HG02970 (cell line): Measurements from ENCODE around the gene ARHGAP6.

Experiments used
- ATAC-seq: cut with Tn5 transposase; IDR thresholded peaks from one replicate; pipeline ENCODE4 v1.9.1; 2021; ENCODE audit warnings: mild to moderate bottlenecking, moderate library complexity, moderate number of reproducible peaks; ENCODE audit not compliant: unreplicated experiment, low FRiP score

The ARHGAP6 gene

GRCh38 chrX:11407331-11408108 lies 258.2 kb downstream of the ARHGAP6 start:
- ATAC-seq = no peak

- ATAC-seq = no peak
Measured at GRCh38 chrX:11406109-11406765, 259.5 kb downstream of the ARHGAP6 start.

- no peak for ATAC-seq
Measured at GRCh38 chrX:11403631-11404030, 262.1 kb downstream of the ARHGAP6 start.

GRCh38 chrX:11401966-11402365 lies 263.8 kb downstream of the ARHGAP6 start:
- ATAC-seq = no peak

- ATAC-seq = no peak
Measured at GRCh38 chrX:11399489-11400094, 266.1 kb downstream of the ARHGAP6 start.

GRCh38 chrX:11398785-11399184 lies 266.9 kb downstream of the ARHGAP6 start:
- no peak for ATAC-seq

DNA sequence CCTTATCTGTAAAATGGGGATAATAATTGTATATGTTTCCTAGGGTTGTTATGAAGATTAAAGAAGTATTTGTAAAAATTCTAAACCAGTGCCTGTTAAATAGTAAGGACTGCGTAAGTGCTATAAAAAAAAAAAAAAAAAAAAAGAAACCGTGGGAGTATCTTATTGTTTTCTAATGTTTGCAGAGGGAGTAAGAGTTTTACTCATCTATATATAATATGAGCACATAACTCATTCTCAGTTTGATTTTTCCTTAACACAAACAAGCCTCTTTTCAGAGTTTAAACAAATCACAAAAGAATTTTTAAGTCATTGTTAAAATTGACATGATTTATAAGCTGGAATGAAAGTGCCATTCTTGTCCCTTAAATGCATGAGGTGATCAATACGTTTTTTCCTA lies 267.6 kb downstream of the ARHGAP6 start:
- no peak for ATAC-seq

DNA sequence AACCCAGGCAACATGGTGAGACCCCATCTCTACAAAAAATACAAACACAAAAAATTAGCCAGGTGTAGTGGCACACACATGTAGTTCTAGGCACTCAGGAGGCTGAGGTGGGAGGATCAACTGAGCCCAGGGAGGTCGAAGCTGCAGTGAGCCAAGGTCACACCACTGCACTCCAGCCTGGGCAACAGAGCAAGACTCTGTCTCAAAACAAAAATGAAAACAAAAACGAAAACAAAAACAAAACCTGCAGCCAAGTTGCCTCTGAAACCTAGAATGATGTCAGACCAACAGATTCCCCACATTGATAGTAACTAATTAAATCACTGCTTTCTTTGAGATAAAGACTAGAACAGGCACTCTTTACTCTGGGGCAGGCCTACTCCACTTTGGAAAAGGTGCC lies 268.0 kb downstream of the ARHGAP6 start:
- no peak for ATAC-seq

DNA sequence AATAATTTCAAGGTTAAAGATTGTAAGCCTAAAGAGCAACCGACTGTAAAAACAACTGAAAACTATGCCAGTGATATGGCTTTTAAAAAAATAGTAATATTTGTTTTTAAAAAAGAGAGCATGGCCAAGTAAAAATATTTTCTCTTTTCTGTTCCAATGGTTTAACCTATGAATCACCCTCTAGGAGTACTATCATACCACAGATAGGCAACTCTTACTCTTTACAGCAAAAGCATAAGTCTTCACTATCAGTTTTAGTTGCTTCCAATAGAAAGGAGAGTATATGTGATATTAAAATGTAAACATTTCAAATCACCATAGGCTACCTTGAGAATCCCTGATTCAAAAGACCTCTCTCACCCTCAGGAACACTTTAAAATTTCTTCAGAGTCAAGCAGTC lies 269.9 kb downstream of the ARHGAP6 start:
- no peak for ATAC-seq

DNA sequence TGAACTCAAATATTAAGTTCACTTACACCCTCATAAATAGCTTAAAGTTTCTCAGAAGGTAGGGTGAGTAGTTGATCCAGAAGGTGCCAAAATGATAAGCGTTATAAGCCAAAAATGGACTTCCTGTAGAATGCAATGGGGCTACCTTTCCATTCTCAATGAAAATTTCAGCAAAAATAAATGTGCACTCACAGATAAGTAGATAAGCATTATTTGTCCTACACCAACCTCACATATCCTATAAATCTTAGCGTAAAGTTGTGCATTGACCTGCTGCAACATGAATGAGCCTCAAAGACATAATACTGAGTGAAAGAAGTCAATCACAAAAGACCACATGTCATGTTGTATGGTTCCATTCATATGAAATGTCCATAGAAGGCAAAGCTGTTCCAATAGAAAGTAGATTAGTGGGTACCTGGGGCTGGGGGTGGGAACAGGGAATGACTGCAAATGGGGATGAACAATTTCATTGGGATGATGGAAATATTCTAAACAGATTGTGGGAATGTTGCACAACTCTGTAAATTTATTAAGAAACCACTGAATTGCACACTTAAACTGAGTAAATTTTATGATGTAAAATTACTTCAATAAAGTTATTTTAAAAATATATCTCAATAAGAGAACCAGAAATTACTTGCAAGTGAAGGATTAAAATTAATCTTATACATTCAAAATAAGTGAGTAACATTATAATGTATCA lies 271.6 kb downstream of the ARHGAP6 start:
- ATAC-seq = no peak

- no peak for ATAC-seq
Measured at GRCh38 chrX:11386812-11387211, 278.9 kb downstream of the ARHGAP6 start.

DNA sequence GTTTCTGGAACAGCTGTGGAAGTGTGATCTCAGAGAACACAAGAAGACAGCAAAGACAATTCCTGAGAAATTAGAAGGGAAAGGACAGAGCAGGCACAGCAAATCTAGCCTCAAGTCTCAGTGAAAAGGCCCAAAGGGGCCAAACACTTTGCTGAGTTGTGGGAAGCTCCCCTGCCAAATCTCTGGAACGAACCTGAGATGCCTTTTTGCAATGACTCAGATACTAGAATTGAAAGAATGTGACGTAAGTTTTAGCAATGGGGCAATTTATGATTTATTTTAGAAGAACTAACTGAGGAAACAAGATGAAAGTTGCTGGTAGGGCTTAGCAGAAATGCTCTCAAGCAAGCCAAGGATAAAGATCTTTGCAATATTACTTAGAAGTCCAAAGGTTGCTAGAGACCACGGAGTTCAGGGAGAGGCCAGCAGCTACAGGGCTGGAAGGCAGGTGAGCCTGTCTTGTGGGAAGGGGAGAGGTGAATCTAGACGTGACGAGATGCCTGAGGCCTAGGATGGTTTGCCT lies 279.7 kb downstream of the ARHGAP6 start:
- no peak for ATAC-seq

GRCh38 chrX:11382930-11383329 lies 282.8 kb downstream of the ARHGAP6 start:
- ATAC-seq = no peak

GRCh38 chrX:11381464-11381863 lies 284.3 kb downstream of the ARHGAP6 start:
- no peak for ATAC-seq

GRCh38 chrX:11380187-11380844 lies 285.4 kb downstream of the ARHGAP6 start:
- no peak for ATAC-seq

DNA sequence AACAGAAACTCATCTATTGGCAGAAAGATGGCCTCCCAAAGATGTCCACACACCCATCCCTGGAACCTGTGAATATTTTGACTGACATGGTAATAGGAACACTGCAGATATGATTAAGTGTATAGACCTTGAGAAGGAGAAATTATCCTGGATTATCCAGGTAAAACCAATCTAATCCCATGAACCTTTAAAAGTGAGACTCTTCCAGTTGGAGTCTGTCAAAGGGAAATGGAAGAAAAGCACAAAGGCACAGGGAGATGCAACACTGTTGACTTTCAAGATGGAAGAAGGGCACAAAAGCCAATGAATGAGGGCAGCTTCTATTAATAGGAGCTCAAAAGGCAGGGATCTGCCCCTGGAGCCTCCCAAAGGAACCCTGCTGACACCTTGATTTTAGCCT lies 289.6 kb downstream of the ARHGAP6 start:
- ATAC-seq = no peak

DNA sequence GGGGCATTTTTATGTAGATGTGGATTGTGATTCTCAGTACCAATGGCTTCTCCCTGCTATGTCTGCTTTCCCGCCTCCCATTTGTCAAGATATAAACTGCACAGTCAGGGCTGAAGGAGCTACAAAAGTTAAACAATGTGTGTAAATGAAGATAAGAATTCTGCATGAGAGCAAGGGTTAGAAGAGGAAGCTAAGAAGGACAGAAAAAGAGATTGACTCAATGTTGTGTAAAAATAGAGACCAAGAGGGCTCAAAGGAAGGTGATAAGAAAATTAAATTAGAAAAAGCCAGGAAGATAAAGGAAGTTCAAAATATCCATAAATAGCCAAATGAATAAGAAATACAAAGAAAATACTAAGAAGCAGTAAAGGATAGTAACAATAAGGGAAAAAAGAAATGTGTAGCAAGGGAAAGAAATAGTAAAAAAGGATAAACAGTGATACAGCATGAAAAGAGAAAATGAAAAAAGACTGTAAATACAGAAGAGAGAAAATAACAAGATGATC lies 290.1 kb downstream of the ARHGAP6 start:
- ATAC-seq = no peak

DNA sequence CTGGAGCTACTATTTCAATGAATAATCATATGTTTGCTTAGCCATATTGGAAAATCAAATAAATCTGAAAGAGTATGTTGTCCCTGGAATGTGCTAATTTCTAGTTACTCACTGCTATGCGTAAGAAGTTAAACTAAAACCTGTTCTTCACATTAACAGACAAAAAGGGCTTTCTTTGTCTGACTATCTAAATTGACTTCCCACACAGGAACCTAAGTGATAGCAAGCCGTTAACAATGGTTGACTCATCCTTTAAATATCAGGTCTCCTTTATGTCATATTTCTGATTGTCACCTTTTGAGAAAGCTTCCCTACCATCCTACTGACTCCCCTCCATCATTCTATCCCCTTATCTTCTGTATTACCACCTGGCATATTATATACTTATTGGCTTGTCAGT lies 291.1 kb downstream of the ARHGAP6 start:
- no peak for ATAC-seq

DNA sequence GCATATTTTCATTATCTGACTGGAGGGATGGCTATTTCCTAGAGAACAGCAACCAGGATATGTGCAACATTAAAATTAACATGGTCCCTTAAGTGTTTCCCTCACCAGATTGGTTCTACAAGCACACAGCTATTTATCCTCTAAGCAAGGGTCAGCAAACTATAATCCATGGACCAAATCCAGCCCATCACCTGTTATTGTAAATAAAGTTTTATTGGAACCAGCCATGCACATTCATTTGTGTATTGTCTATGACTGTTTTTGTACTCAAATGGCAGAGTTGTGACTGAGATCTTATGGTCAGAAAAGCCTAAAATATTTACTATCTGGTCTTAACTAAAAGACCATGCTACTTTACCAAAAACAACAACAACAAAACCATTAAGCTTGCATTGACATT lies 294.6 kb downstream of the ARHGAP6 start:
- ATAC-seq = no peak
